GM23338 (cell line): ENCODE data around the gene EXOC4. TPM values are rescaled to one million over a fixed set of nuclear protein-coding genes. Genes with fewer than 3 reads are reported as not detected.

ENCODE experiments used
- ATAC-seq: fragments of 200-7000 bp; cut with Tn5 transposase; 3 replicates; pipeline ENCODE4 v1.9.1; 2020
- DNase-seq: peaks from one replicate; pipeline ENCODE4 v3.0.0-alpha.2; 2015; ENCODE audit warnings: low spot score
- H2AFZ ChIP-seq: fragments of 200-600 bp; sonication (generic); 2 replicates; pipeline ENCODE4 v1.8.0; 2016; ENCODE audit warnings: antibody characterized with exemption, mild to moderate bottlenecking, moderate library complexity
- H3F3A ChIP-seq: fragments of 200-600 bp; sonication (generic); replicated peaks from 2 replicates; pipeline ENCODE4 v1.8.0; 2017; ENCODE audit warnings: antibody characterized with exemption, mixed run types, low read depth
- H3K27ac ChIP-seq: fragments of 200-600 bp; sonication (generic); 2 replicates; pipeline ENCODE4 v1.6.1; 2016; ENCODE audit warnings: low read depth
- H3K27me3 ChIP-seq: fragments of 200-600 bp; sonication (generic); 2 replicates; pipeline ENCODE4 v1.8.0; 2016; ENCODE audit warnings: mild to moderate bottlenecking, mixed run types, moderate library complexity; ENCODE audit not compliant: insufficient read depth
- H3K36me3 ChIP-seq: fragments of 200-600 bp; sonication (generic); 2 replicates; pipeline ENCODE4 v1.8.0; 2016; ENCODE audit warnings: mild to moderate bottlenecking; ENCODE audit not compliant: insufficient read depth
- H3K4me1 ChIP-seq: fragments of 200-600 bp; sonication (generic); 2 replicates; pipeline ENCODE4 v1.8.0; 2016; ENCODE audit warnings: mild to moderate bottlenecking, moderate library complexity; ENCODE audit not compliant: insufficient read depth
- H3K4me2 ChIP-seq: fragments of 200-600 bp; sonication (generic); 2 replicates; pipeline ENCODE4 v1.7.1; 2017; ENCODE audit warnings: mixed run types
- H3K4me3 ChIP-seq: fragments of 200-600 bp; sonication (generic); 2 replicates; pipeline ENCODE4 v1.6.1; 2016; ENCODE audit warnings: mixed run types
- H3K79me2 ChIP-seq: fragments of 200-600 bp; sonication (generic); replicated peaks from 2 replicates; pipeline ENCODE4 v1.8.0; 2017; ENCODE audit warnings: mild to moderate bottlenecking; ENCODE audit not compliant: insufficient read depth
- H3K9me2 ChIP-seq: fragments of 200-600 bp; sonication (generic); 2 replicates; pipeline ENCODE4 v1.8.0; 2017; ENCODE audit not compliant: insufficient read depth
- H4K20me1 ChIP-seq: fragments of 200-600 bp; sonication (generic); replicated peaks from 2 replicates; pipeline ENCODE4 v1.8.0; 2017; ENCODE audit warnings: mild to moderate bottlenecking; ENCODE audit not compliant: insufficient read depth
- H3K27ac Mint-ChIP-seq: 2 replicates; pipeline ENCODE4 v1.8.0; 2020; ENCODE audit warnings: inconsistent platforms, mild to moderate bottlenecking, moderate library complexity, mixed read lengths
- H3K27me3 Mint-ChIP-seq: 3 replicates; pipeline ENCODE4 v1.8.0; 2022; ENCODE audit warnings: low read depth, mild to moderate bottlenecking, moderate library complexity, mixed read lengths, inconsistent platforms; ENCODE audit not compliant: insufficient read depth, poor library complexity
- H3K36me3 Mint-ChIP-seq: 3 replicates; pipeline ENCODE4 v1.8.0; 2021; ENCODE audit warnings: low read depth, mild to moderate bottlenecking, inconsistent platforms, moderate library complexity, mixed read lengths
- H3K4me1 Mint-ChIP-seq: 3 replicates; pipeline ENCODE4 v1.8.0; 2020; ENCODE audit warnings: mild to moderate bottlenecking, inconsistent platforms, mixed read lengths
- H3K4me3 Mint-ChIP-seq: 3 replicates; pipeline ENCODE4 v1.8.0; 2021; ENCODE audit warnings: moderate library complexity, mild to moderate bottlenecking, inconsistent platforms, mixed read lengths
- H3K9me3 Mint-ChIP-seq: 3 replicates; pipeline ENCODE4 v1.8.0; 2020; ENCODE audit warnings: moderate library complexity, mild to moderate bottlenecking, inconsistent platforms, mixed read lengths
- CREB1 ChIP-seq: fragments of 250-450 bp; sonication (Bioruptor Pico); IDR thresholded peaks from 2 replicates; pipeline ENCODE4 v1.5.0; 2020; ENCODE audit warnings: low read depth, mild to moderate bottlenecking, moderate library complexity
- CTCF ChIP-seq, 2 experiments: fragments of 200-600 bp in 1 of 2; sonication (generic) in 1 of 2; conservative IDR thresholded peaks; 2 replicates each; pipeline versions ENCODE4 v1.5.1 to v1.6.1; 2016 to 2017; ENCODE audit warnings: antibody characterized with exemption in 2 of 2, low read depth in 2 of 2, mild to moderate bottlenecking in 2 of 2, moderate library complexity in 1 of 2
- ETS1 ChIP-seq: IDR thresholded peaks from 2 replicates; pipeline ENCODE4 v1.6.1; 2016; ENCODE audit warnings: antibody characterized with exemption
- EZH2 ChIP-seq: fragments of 200-600 bp; sonication (generic); IDR thresholded peaks from one replicate; pipeline ENCODE4 v1.8.0; 2017; ENCODE audit warnings: antibody characterized with exemption, mild to moderate bottlenecking, low read depth; ENCODE audit not compliant: unreplicated experiment
- EZH2phosphoT487 ChIP-seq: fragments of 200-600 bp; sonication (generic); IDR thresholded peaks from one replicate; pipeline ENCODE4 v1.8.1; 2018; ENCODE audit warnings: antibody characterized with exemption; ENCODE audit not compliant: unreplicated experiment
- JUNB ChIP-seq: IDR thresholded peaks from one replicate; pipeline ENCODE4 v1.6.1; 2016; ENCODE audit warnings: antibody characterized with exemption; ENCODE audit not compliant: unreplicated experiment
- NANOG ChIP-seq: IDR thresholded peaks from 2 replicates; pipeline ENCODE4 v1.6.1; 2016; ENCODE audit warnings: antibody characterized with exemption, borderline replicate concordance
- POLR2AphosphoS5 ChIP-seq: IDR thresholded peaks from 2 replicates; pipeline ENCODE4 v1.6.1; 2016; ENCODE audit warnings: antibody characterized with exemption, low read depth
- REST ChIP-seq: IDR thresholded peaks from one replicate; pipeline ENCODE4 v1.6.1; 2018; ENCODE audit warnings: antibody characterized with exemption; ENCODE audit not compliant: unreplicated experiment
- STAT1 ChIP-seq: IDR thresholded peaks from one replicate; pipeline ENCODE4 v1.6.1; 2016; ENCODE audit warnings: antibody characterized with exemption; ENCODE audit not compliant: unreplicated experiment
- ZNF114 ChIP-seq: fragments of 250-450 bp; sonication (Bioruptor Pico); IDR thresholded peaks from 2 replicates; pipeline ENCODE4 v1.5.0; 2020; ENCODE audit warnings: mild to moderate bottlenecking, moderate library complexity
- ZNF331 ChIP-seq: fragments of 250-450 bp; sonication (Bioruptor Pico); IDR thresholded peaks from 2 replicates; pipeline ENCODE4 v1.5.0; 2020; ENCODE audit warnings: low read depth, mild to moderate bottlenecking, moderate library complexity
- ZNF462 ChIP-seq: fragments of 250-450 bp; sonication (Bioruptor Pico); IDR thresholded peaks from 2 replicates; pipeline ENCODE4 v1.5.0; 2020; ENCODE audit warnings: mild to moderate bottlenecking, moderate library complexity
- polyA plus RNA-seq: library from polyadenylated mRNA; unstranded; fragments of >200 nt; fragmentation: Nextera tagmentation; extraction: Ambion mirVana; gene quantifications from 2 replicates; pipeline ENCODE4 v1.2.1, GENCODE V29; 2016
- total RNA-seq: library from RNA; depleted of rRNA; stranded (reverse); fragments of >200 nt; shearing (Covaris generic); gene quantifications from 2 replicates; pipeline ENCODE4 v1.2.3, GENCODE V29; 2014

The EXOC4 gene
- total and polyA plus RNA-seq, 2 experiments from 2014 or later: 37.5 to 52.7 TPM

- Histone ChIP-seq H3K4me2 (no peak overlapping the region), H3K27ac (no peak overlapping the region), H3K27me3 (no peaks in the 10 kb centered on the region), H3K79me2 (no peaks in the 10 kb centered on the region), H4K20me1 (no peaks in the 10 kb centered on the region), H3K4me3 (no peak overlapping the region), H3K4me1 (peaks cover 12% of the 10 kb centered on the region), H3K36me3 (no peaks in the 10 kb centered on the region), H3K9me2 (no peaks in the 10 kb centered on the region), H2AFZ (no peak overlapping the region), H3F3A (no peaks in the 10 kb centered on the region)
- no peaks in the 10 kb centered on the region for H3K27me3 Mint-ChIP-seq
- no peaks in the 10 kb centered on the region for H3K36me3 Mint-ChIP-seq
- no peak overlapping the region for H3K27ac Mint-ChIP-seq
- TF ChIP-seq CREB1 (CRISPR knock-in tag) (no peak), EZH2 (no peak), ZNF331 (no peak), ZNF462 (CRISPR knock-in tag) (no peak), POLR2AphosphoS5 (no peak), STAT1 (no peak), REST (no peak), ETS1 (no peak), JUNB (no peak), EZH2phosphoT487 (no peak), NANOG (no peak), CTCF (conservative IDR thresholded peaks at IDR 0.05; ENCODE audit: low read depth in 2 of 2) (no peak), ZNF114 (CRISPR knock-in tag) (no peak)
- H3K4me1 Mint-ChIP-seq: peaks cover 24% of the 10 kb centered on the region
- no peak for ATAC-seq
- DNase-seq: no peak
- H3K4me3 Mint-ChIP-seq: no peak overlapping the region
- H3K9me3 Mint-ChIP-seq: no peaks in the 10 kb centered on the region
Measured at GRCh38 chr7:133662276-133662675, 409.4 kb downstream of the EXOC4 start.
